Peyer's patch (tissue), 4 donors: ENCODE results near the gene NAP1L4.

ENCODE experiments used
- POLR2A ChIP-seq, 2 donors: fragments of 450-650 bp; IDR thresholded peaks; one replicate each; pipeline ENCODE4 v1.5.1; 2017; ENCODE audit warnings: antibody characterized with exemption in 2 of 2, mild to moderate bottlenecking in 2 of 2, moderate library complexity in 2 of 2
- TF ChIP-seq, protein P1 (sequence below), 6 experiments: fragments of 450-650 bp in 4 of 6; fragments of 200-600 bp in 2 of 6; sonication (generic) in 1 of 6; IDR thresholded peaks; one replicate each; pipeline ENCODE4 v1.5.1; 2017 to 2019; ENCODE audit warnings: antibody characterized with exemption in 6 of 6, mild to moderate bottlenecking in 3 of 6, moderate library complexity in 1 of 6

DNA sequence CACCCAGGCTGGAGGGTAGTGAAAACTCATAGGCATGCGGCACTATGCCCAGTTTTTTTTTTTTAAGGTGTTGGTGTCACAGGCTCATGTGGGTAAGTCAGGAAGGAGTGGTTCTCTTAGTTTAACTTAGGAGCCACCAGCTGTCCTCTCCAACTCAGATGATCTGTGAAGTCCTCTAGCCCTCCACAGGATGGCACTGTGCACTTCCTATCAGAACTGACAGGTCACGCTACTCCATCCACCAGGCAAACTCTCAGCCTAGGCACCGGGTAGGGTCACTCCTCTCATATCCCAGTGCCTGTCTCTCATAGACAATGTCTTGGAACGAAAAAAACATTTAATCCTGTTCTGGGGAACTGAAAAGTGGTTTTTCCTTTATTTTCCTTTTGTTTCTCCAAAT is 16.5 kb downstream of the NAP1L4 start:
- TF ChIP-seq, protein P1, sequence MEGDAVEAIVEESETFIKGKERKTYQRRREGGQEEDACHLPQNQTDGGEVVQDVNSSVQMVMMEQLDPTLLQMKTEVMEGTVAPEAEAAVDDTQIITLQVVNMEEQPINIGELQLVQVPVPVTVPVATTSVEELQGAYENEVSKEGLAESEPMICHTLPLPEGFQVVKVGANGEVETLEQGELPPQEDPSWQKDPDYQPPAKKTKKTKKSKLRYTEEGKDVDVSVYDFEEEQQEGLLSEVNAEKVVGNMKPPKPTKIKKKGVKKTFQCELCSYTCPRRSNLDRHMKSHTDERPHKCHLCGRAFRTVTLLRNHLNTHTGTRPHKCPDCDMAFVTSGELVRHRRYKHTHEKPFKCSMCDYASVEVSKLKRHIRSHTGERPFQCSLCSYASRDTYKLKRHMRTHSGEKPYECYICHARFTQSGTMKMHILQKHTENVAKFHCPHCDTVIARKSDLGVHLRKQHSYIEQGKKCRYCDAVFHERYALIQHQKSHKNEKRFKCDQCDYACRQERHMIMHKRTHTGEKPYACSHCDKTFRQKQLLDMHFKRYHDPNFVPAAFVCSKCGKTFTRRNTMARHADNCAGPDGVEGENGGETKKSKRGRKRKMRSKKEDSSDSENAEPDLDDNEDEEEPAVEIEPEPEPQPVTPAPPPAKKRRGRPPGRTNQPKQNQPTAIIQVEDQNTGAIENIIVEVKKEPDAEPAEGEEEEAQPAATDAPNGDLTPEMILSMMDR (IDR thresholded peaks at IDR 0.05): peak in 4 of 6 experiments; percentile 29 to 50 (median 42)
- no peak for TF ChIP-seq POLR2A (IDR thresholded peaks at IDR 0.05)
